ENCODE results near the gene NARF. TPM values are rescaled to one million over a fixed set of nuclear protein-coding genes. Genes with fewer than 3 reads are reported as not detected.

The NARF gene
- total RNA-seq, 3 donors from 2014 or later: 31.9 to 59.5 (median 44.9) TPM

GRCh38 chr17:82412535-82413520 lies 45.7 kb upstream of the NARF start:
- TF ChIP-seq POLR2A (IDR thresholded peaks at IDR 0.05) (no peak), POLR2AphosphoS5 (IDR thresholded peaks at IDR 0.05) (no peak), CTCF (IDR thresholded peaks at IDR 0.05) (no peak)
- H3K27me3 ChIP-seq: no peaks in the 10 kb centered on the region
- no peak overlapping the region for H3K4me3 ChIP-seq
- intact Hi-C loops (cut with DNase I; ENCODE audit: low total_unique reads): loop anchor here (10.0 kb wide), 2 partner anchors 58 to 178 kb away; partner anchors contain the start of gene TEX19
- no peaks in the 10 kb centered on the region for H3K9me3 ChIP-seq
- no peak overlapping the region for H3K27ac ChIP-seq
- no peak for DNase-seq (ENCODE audit: low spot score in 2 of 2)
- no peaks in the 10 kb centered on the region for H3K4me1 ChIP-seq
- no peaks in the 10 kb centered on the region for H3K36me3 ChIP-seq

GRCh38 chr17:82414548-82415281 lies 43.8 kb upstream of the NARF start:
- TF ChIP-seq POLR2A (IDR thresholded peaks at IDR 0.05): no peak
- no peak for TF ChIP-seq POLR2AphosphoS5 (IDR thresholded peaks at IDR 0.05)
- peak; percentile 20 to 74 (median 57) for TF ChIP-seq CTCF (IDR thresholded peaks at IDR 0.05)
- H3K27ac ChIP-seq: no peak overlapping the region
- H3K9me3 ChIP-seq: no peaks in the 10 kb centered on the region
- H3K4me1 ChIP-seq: peaks cover 2 to 6% of the 10 kb centered on the region in 2 donors
- DNase-seq (ENCODE audit: low spot score in 2 of 2): peak; percentile 43 to 75
- H3K4me3 ChIP-seq: no peak overlapping the region
- H3K36me3 ChIP-seq: no peaks in the 10 kb centered on the region
- no peaks in the 10 kb centered on the region for H3K27me3 ChIP-seq
- intact Hi-C loops (cut with DNase I; ENCODE audit: low total_unique reads): loop anchor here (10.0 kb wide), 2 partner anchors 60 to 180 kb away; partner anchors contain the start of gene TEX19

GRCh38 chr17:82415336-82415735 lies 43.2 kb upstream of the NARF start:
- no peaks in the 10 kb centered on the region for H3K36me3 ChIP-seq
- TF ChIP-seq POLR2A (IDR thresholded peaks at IDR 0.05) (no peak), CTCF (IDR thresholded peaks at IDR 0.05) (no peak), POLR2AphosphoS5 (IDR thresholded peaks at IDR 0.05) (no peak)
- H3K27me3 ChIP-seq: no peaks in the 10 kb centered on the region
- no peak overlapping the region for H3K4me3 ChIP-seq
- intact Hi-C loops (cut with DNase I; ENCODE audit: low total_unique reads): loop anchor here (10.0 kb wide), 2 partner anchors 61 to 181 kb away; partner anchors contain the start of gene TEX19
- H3K9me3 ChIP-seq: no peaks in the 10 kb centered on the region
- no peak overlapping the region for H3K27ac ChIP-seq
- DNase-seq (ENCODE audit: low spot score in 2 of 2): no peak
- H3K4me1 ChIP-seq: peaks cover 2 to 6% of the 10 kb centered on the region in 2 donors

GRCh38 chr17:82415786-82416185 lies 42.8 kb upstream of the NARF start:
- no peak overlapping the region for H3K4me3 ChIP-seq
- H3K4me1 ChIP-seq: peaks cover 2 to 6% of the 10 kb centered on the region in 2 donors
- no peak for TF ChIP-seq POLR2AphosphoS5 (IDR thresholded peaks at IDR 0.05)
- TF ChIP-seq POLR2A (IDR thresholded peaks at IDR 0.05): no peak
- no peak for TF ChIP-seq CTCF (IDR thresholded peaks at IDR 0.05)
- H3K27me3 ChIP-seq: no peaks in the 10 kb centered on the region
- no peak for DNase-seq (ENCODE audit: low spot score in 2 of 2)
- H3K36me3 ChIP-seq: no peaks in the 10 kb centered on the region
- H3K27ac ChIP-seq: no peak overlapping the region
- H3K9me3 ChIP-seq: no peaks in the 10 kb centered on the region
- intact Hi-C loops (cut with DNase I; ENCODE audit: low total_unique reads): loop anchor here (10.0 kb wide), 2 partner anchors 61 to 181 kb away; partner anchors contain the start of gene TEX19

Measured in breast epithelium (tissue), 4 donors.